Measurements from ENCODE around the gene SETDB1. TPM values are rescaled to one million over a fixed set of nuclear protein-coding genes. Genes with fewer than 3 reads are reported as not detected.
A peak's percentile ranks its signal among the peaks of the same experiment; 100 is the strongest.

Gene SETDB1
- total and polyA plus RNA-seq, 12 donors: 12.6 to 52.9 (median 35.6) TPM

- Histone ChIP-seq H3K4me3 (peak overlapping the region in 3 of 4 donors; percentile 45 to 69 (median 57)), H3K36me3 (replicated peaks in 1 of 2) (peaks cover 0 to 18% of the 10 kb centered on the region in 2 donors), H3K27ac (peak overlapping the region; percentile 70 to 95 (median 76)), H3K4me1 (replicated peaks in 1 of 2) (peaks cover 21 to 65% of the 10 kb centered on the region in 2 donors), H3K27me3 (no peaks in the 10 kb centered on the region), H3K9me3 (replicated peaks in 1 of 3) (no peaks in the 10 kb centered on the region)
- DNase-seq: no peak
- no peak for TF ChIP-seq POLR2A (IDR thresholded peaks at IDR 0.05)
- no peak for TF ChIP-seq CTCF (IDR thresholded peaks at IDR 0.05)
- 5 to 17% (median 13%) methylated on average over 4 of the region's 4 CpGs for WGBS, 4 donors
- intact Hi-C loops (cut with DNase I): no loop called here
Observed at GRCh38 chr1:151005729-151006319, 79.7 kb downstream of the SETDB1 start.

- Histone ChIP-seq H3K4me1 (replicated peaks in 1 of 2) (peaks cover 21 to 71% of the 10 kb centered on the region in 2 donors), H3K27ac (peak within 1 kb of the TSS; percentile 74 to 95 (median 76)), H3K27me3 (no peaks in the 10 kb centered on the region), H3K9me3 (replicated peaks in 1 of 3) (no peaks in the 10 kb centered on the region), H3K4me3 (peak within 1 kb of the TSS in 3 of 4 donors; percentile 45 to 93 (median 57)), H3K36me3 (replicated peaks in 1 of 2) (peaks cover 0 to 16% of the 10 kb centered on the region in 2 donors)
- TF ChIP-seq POLR2A (IDR thresholded peaks at IDR 0.05) (peak; percentile 42 to 81), CTCF (IDR thresholded peaks at IDR 0.05) (peak; percentile 17 to 64 (median 48))
- intact Hi-C loops (cut with DNase I): no loop called here
- 1 to 2% (median 1%) methylated on average over 14 to 18 of the region's 18 CpGs for WGBS, 4 donors
- DNase-seq: peak; percentile 70 to 88 (median 78)
Observed at GRCh38 chr1:151006327-151007052, 80.3 kb downstream of the SETDB1 start, which contains the start of gene MINDY1. TSS of gene MINDY1 (minus strand) at chr1:151006902. CDS start at chr1:151002617, 4,285 bp downstream.

- TF ChIP-seq POLR2A (IDR thresholded peaks at IDR 0.05) (no peak), CTCF (IDR thresholded peaks at IDR 0.05) (no peak)
- Histone ChIP-seq H3K9me3 (replicated peaks in 1 of 3) (no peaks in the 10 kb centered on the region), H3K27ac (peak overlapping the region; percentile 74 to 95 (median 76)), H3K27me3 (no peaks in the 10 kb centered on the region), H3K4me1 (replicated peaks in 1 of 2) (peaks cover 21 to 70% of the 10 kb centered on the region in 2 donors), H3K4me3 (peak overlapping the region in 1 of 4 donors; percentile 93), H3K36me3 (replicated peaks in 1 of 2) (peaks cover 0 to 2% of the 10 kb centered on the region in 2 donors)
- intact Hi-C loops (cut with DNase I): no loop called here
- no peak for DNase-seq
- WGBS, 4 donors: 5 to 12% (median 9%) methylated on average over 4 of the region's 4 CpGs
Observed at GRCh38 chr1:151007853-151008243, 81.7 kb downstream of the SETDB1 start.

Data from adrenal gland (tissue), 12 donors.